ENCODE results near the gene SPACA1. TPM values are rescaled to one million over a fixed set of nuclear protein-coding genes. Genes with fewer than 3 reads are reported as not detected.
"Not testable (repeated sequence)": the region's sequence is repeated elsewhere in the genome, so short reads cannot be mapped to it uniquely, and the experiment has no call there.

Gene SPACA1, protein sequence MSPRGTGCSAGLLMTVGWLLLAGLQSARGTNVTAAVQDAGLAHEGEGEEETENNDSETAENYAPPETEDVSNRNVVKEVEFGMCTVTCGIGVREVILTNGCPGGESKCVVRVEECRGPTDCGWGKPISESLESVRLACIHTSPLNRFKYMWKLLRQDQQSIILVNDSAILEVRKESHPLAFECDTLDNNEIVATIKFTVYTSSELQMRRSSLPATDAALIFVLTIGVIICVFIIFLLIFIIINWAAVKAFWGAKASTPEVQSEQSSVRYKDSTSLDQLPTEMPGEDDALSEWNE
- total RNA-seq (not detected), total RNA-seq (0 reads per million in 2 donors)

DNA sequence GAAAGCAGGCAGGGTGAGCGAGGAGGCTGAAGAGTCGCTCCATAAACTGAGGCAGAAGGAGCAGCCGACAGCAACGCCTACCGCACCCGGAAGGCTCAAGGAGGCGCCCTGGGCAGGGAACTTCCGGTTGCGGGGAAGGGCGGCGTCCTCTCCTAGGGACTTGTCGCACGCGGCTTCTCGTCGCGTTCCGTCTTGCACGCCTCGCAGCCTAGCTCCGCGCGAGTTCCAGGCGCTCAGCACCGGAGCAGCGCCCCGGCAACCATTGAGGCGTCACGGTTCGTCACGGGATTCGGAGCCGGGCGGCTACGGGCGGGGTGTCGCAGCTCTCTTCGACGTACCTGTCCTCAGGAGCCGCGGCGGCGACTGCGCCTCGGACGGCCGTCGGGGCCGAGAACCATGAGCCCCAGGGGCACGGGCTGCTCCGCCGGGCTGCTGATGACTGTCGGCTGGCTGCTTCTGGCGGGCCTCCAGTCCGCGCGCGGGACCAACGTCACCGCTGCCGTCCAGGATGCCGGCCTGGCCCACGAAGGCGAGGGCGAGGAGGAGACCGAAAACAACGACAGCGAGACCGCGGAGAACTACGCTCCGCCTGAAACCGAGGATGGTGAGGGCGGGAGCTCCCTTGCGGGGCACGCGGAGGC, at the start of gene SPACA1:
Gene SPACA1, plus strand, starts transcription at position 332 of the 641 bp plus-strand sequence. Its CDS starts 65 bp downstream, at position 397.
- Mint-ChIP-seq H3K27ac (no peak within 1 kb of the TSS), H3K36me3 (ENCODE audit: low read depth) (no peaks in the 10 kb centered on the region), H3K4me3 (no peak within 1 kb of the TSS), H3K27me3 (peaks cover 37% of the 10 kb centered on the region), H3K4me1 (no peaks in the 10 kb centered on the region)
- H3K9me3 ChIP-seq (ENCODE audit: control insufficient read depth, low read length, poor library complexity, severe bottlenecking): no peaks in the 10 kb centered on the region
- ATAC-seq (no peak), DNase-seq (no peak)

GRCh38 chr6:88000713-88001112, 46.9 kb upstream of the SPACA1 start:
- no peaks in the 10 kb centered on the region for H3K4me1 Mint-ChIP-seq
- no peak overlapping the region for H3K4me3 Mint-ChIP-seq
- H3K27me3 Mint-ChIP-seq: peaks cover 27% of the 10 kb centered on the region
- no peak for DNase-seq
- H3K9me3 ChIP-seq (ENCODE audit: control insufficient read depth, low read length, poor library complexity, severe bottlenecking): no peaks in the 10 kb centered on the region
- H3K27ac Mint-ChIP-seq: no peak overlapping the region
- ATAC-seq: no peak
- peaks cover 2% of the 10 kb centered on the region for H3K36me3 Mint-ChIP-seq (ENCODE audit: low read depth)

DNA sequence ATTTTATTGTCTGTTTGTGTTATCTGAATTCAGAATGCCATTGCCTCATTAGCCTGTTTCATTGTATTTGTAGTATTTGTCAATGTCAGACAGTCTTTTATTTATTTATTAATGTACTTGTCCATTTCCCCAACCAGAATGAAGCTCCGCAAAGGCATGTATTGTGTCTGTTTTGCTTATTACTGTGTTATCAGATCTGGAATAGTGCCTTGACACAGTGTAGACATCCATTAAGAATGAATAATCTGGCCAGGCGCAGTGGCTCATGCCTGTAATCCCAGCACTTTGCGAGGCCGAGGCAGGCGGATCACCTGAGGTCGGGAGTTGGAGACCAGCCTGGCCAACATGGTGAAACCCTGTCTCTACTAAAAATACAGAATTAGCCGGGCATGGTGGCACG, 46.4 kb upstream of the SPACA1 start:
- not testable (repeated sequence) for ATAC-seq; H3K27ac Mint-ChIP-seq; H3K4me1 Mint-ChIP-seq; H3K4me3 Mint-ChIP-seq; H3K9me3 ChIP-seq (ENCODE audit: control insufficient read depth, low read length, poor library complexity, severe bottlenecking); H3K36me3 Mint-ChIP-seq (ENCODE audit: low read depth); DNase-seq
- peaks cover 27% of the 10 kb centered on the region for H3K27me3 Mint-ChIP-seq

DNA sequence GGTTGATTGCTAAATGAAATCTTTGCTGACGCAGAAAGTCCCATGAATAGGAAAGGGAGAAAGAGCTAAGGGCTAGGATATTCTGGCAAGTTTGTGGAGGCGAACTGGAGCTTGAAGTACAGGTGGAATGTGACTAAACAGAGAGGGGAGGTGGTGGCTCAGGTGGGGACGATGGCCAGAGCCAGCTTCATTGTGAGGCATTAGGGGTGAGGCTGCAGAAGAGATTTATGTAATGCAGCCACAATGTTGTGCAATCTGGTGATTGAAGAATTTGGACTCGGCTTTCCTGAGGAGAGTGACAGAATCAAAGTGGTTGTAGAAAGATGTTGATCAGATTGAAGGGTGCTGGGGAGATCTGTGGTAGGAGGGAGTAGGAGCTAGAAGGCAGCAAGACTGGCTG, 42.9 kb upstream of the SPACA1 start:
- no peaks in the 10 kb centered on the region for H3K4me1 Mint-ChIP-seq
- H3K27ac Mint-ChIP-seq: no peak overlapping the region
- H3K9me3 ChIP-seq (ENCODE audit: control insufficient read depth, low read length, poor library complexity, severe bottlenecking): no peaks in the 10 kb centered on the region
- ATAC-seq (no peak), DNase-seq (no peak)
- H3K27me3 Mint-ChIP-seq: peaks cover 31% of the 10 kb centered on the region
- H3K4me3 Mint-ChIP-seq: no peak overlapping the region
- H3K36me3 Mint-ChIP-seq (ENCODE audit: low read depth): peaks cover 2% of the 10 kb centered on the region

DNA sequence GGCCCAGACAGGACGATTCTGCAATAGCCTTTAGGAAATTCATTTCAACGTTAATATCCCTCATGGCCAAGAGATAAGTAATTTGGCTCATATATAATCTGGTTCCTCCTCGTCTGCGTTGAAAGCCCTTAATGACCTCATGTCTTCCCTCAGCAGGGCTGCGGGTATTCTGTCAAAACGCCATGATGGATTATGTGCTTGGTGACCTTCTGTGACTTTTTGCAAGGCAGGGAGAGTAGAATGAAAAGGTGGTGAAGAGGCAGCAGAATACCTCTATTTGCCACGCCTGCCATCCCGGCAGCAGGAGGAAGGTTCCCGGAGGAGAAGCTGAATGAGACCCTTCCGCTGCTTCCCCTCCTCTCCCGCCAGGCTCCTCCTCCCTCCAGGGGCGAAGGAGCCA, 41.1 kb upstream of the SPACA1 start:
- ATAC-seq: no peak
- Mint-ChIP-seq H3K4me1 (no peaks in the 10 kb centered on the region), H3K27ac (no peak overlapping the region), H3K36me3 (ENCODE audit: low read depth) (peaks cover 2% of the 10 kb centered on the region), H3K4me3 (no peak overlapping the region), H3K27me3 (peaks cover 31% of the 10 kb centered on the region)
- H3K9me3 ChIP-seq (ENCODE audit: control insufficient read depth, low read length, poor library complexity, severe bottlenecking): no peaks in the 10 kb centered on the region
- DNase-seq: no peak

- H3K9me3 ChIP-seq (ENCODE audit: control insufficient read depth, low read length, poor library complexity, severe bottlenecking): no peaks in the 10 kb centered on the region
- Mint-ChIP-seq H3K36me3 (ENCODE audit: low read depth) (no peaks in the 10 kb centered on the region), H3K27me3 (peaks cover 23% of the 10 kb centered on the region), H3K4me3 (no peak overlapping the region), H3K27ac (no peak overlapping the region), H3K4me1 (peaks cover 11% of the 10 kb centered on the region)
- ATAC-seq (no peak), DNase-seq (no peak)
These were observed 39.2 kb upstream of the SPACA1 start for GRCh38 chr6:88008411-88008810.

- no peaks in the 10 kb centered on the region for H3K36me3 Mint-ChIP-seq (ENCODE audit: low read depth)
These were observed 38.8 kb upstream of the SPACA1 start for GRCh38 chr6:88008831-88009231.

GRCh38 chr6:88013015-88013414, 34.6 kb upstream of the SPACA1 start:
- no peaks in the 10 kb centered on the region for H3K9me3 ChIP-seq (ENCODE audit: control insufficient read depth, low read length, poor library complexity, severe bottlenecking)
- DNase-seq (no peak), ATAC-seq (peak; percentile 82)
- peaks cover 12% of the 10 kb centered on the region for H3K4me1 Mint-ChIP-seq
- peak overlapping the region; percentile 31 for H3K4me3 Mint-ChIP-seq
- H3K36me3 Mint-ChIP-seq (ENCODE audit: low read depth): no peaks in the 10 kb centered on the region
- H3K27me3 Mint-ChIP-seq: peaks cover 10% of the 10 kb centered on the region
- H3K27ac Mint-ChIP-seq: peak overlapping the region; percentile 82

More at GRCh38 chr6:88008831-88009231, 38.8 kb upstream of the SPACA1 start:
- Mint-ChIP-seq H3K4me1 (peaks cover 12% of the 10 kb centered on the region), H3K4me3 (no peak overlapping the region), H3K27ac (no peak overlapping the region), H3K27me3 (peaks cover 21% of the 10 kb centered on the region)
- no peaks in the 10 kb centered on the region for H3K9me3 ChIP-seq (ENCODE audit: control insufficient read depth, low read length, poor library complexity, severe bottlenecking)
- DNase-seq (no peak), ATAC-seq (no peak)

DNA sequence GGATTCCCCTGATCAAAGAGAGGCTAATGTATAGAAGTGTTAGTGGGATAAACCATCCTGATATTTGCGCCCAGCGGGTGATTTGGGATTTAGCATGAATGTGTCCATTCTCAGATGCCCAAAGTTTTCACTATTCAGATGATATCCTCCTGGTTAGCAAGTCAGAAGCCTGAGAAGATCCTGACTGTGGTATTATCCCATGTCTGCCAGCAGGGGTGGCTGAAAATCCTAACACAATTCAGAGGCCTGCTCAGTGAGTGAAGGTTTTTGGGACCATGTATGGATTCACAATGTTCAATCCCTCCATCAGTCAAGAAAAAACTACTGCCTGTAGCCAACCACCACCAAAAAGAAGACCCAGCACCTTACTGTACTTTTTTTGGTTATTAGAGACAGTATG, 34.1 kb upstream of the SPACA1 start:
- peaks cover 4% of the 10 kb centered on the region for H3K27me3 Mint-ChIP-seq
- ATAC-seq (no peak), DNase-seq (no peak)
- no peak overlapping the region for H3K4me3 Mint-ChIP-seq
- H3K4me1 Mint-ChIP-seq: peaks cover 12% of the 10 kb centered on the region
- no peaks in the 10 kb centered on the region for H3K9me3 ChIP-seq (ENCODE audit: control insufficient read depth, low read length, poor library complexity, severe bottlenecking)
- no peaks in the 10 kb centered on the region for H3K36me3 Mint-ChIP-seq (ENCODE audit: low read depth)
- H3K27ac Mint-ChIP-seq: peak overlapping the region; percentile 82

DNA sequence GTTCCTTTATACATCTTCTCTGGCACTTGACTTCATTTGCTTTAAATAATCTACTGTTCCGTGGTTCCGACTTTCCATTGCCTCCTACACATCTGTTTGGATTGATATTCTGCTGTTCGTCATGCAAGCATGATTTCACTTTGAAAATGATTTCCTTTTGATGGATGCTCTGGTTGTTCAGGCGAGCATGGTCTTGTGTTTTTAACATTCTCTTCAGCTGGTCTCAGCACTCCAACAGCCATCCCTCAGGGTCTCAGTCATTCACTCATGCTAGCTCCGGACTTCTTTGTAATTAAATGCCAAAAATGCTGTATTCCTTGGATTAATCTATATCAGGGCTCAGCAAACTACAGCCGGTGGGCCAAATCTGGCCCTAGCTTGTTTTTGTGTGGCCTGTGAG, 27.2 kb upstream of the SPACA1 start:
- H3K27me3 Mint-ChIP-seq: peaks cover 5% of the 10 kb centered on the region
- H3K4me1 Mint-ChIP-seq: no peaks in the 10 kb centered on the region
- ATAC-seq: no peak
- H3K9me3 ChIP-seq (ENCODE audit: control insufficient read depth, low read length, poor library complexity, severe bottlenecking): no peaks in the 10 kb centered on the region
- DNase-seq: no peak
- no peaks in the 10 kb centered on the region for H3K36me3 Mint-ChIP-seq (ENCODE audit: low read depth)
- H3K4me3 Mint-ChIP-seq: no peak overlapping the region
- H3K27ac Mint-ChIP-seq: no peak overlapping the region

GRCh38 chr6:88024696-88025095, 22.9 kb upstream of the SPACA1 start:
- ATAC-seq (no peak), DNase-seq (no peak)
- H3K4me1 Mint-ChIP-seq: no peaks in the 10 kb centered on the region
- no peak overlapping the region for H3K27ac Mint-ChIP-seq
- peaks cover 5% of the 10 kb centered on the region for H3K9me3 ChIP-seq (ENCODE audit: control insufficient read depth, low read length, poor library complexity, severe bottlenecking)
- H3K4me3 Mint-ChIP-seq: no peak overlapping the region
- H3K27me3 Mint-ChIP-seq: peaks cover 5% of the 10 kb centered on the region
- H3K36me3 Mint-ChIP-seq (ENCODE audit: low read depth): no peaks in the 10 kb centered on the region

DNA sequence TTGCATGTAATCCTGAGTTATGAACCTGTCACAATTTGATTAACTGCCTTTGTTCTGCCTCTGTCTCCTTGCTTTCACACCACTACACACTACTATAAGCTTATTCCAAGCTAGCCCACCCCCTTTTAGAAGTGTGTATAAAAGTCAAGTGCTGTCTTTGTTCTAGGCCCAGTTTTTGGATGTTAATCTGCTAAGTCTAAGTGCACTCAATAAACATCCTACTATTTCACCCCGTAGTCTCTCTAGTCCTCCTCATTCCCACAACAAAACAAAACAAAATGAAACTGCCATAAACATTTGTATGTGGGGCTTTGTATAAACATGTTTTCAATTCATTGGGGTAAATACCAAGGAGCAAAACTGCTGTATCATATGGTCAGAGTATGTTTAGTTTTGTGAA, 16.1 kb upstream of the SPACA1 start:
- H3K27me3 Mint-ChIP-seq: no peaks in the 10 kb centered on the region
- peaks cover 5% of the 10 kb centered on the region for H3K9me3 ChIP-seq (ENCODE audit: control insufficient read depth, low read length, poor library complexity, severe bottlenecking)

DNA sequence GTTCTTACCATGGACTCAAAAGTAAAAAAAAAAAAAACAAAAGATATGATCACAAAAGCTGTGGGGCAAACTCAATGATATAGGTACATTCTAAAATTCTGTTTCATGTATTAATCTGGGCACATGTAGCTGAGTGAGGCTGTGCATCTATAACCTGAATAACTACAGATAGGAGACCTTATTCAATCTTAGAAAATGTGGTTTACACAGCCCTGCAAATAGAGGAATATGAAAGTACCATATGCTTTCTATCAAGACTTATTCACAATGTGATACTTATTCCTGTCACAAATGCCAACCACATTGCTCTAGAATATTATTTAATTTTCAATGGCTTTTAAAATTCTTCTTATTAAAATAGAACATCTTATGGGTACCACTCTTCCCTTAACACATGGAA, 3.1 kb upstream of the SPACA1 start:
- Mint-ChIP-seq H3K4me1 (no peaks in the 10 kb centered on the region), H3K27me3 (peaks cover 33% of the 10 kb centered on the region), H3K36me3 (ENCODE audit: low read depth) (no peaks in the 10 kb centered on the region), H3K27ac (no peak overlapping the region), H3K4me3 (no peak overlapping the region)
- no peaks in the 10 kb centered on the region for H3K9me3 ChIP-seq (ENCODE audit: control insufficient read depth, low read length, poor library complexity, severe bottlenecking)
- DNase-seq (no peak), ATAC-seq (no peak)

More for the DNA sequence above, 16.1 kb upstream of the SPACA1 start:
- Mint-ChIP-seq H3K27ac (no peak overlapping the region), H3K36me3 (ENCODE audit: low read depth) (no peaks in the 10 kb centered on the region), H3K4me3 (no peak overlapping the region), H3K4me1 (no peaks in the 10 kb centered on the region)
- ATAC-seq: no peak
- no peak for DNase-seq

All from T-helper 17 cell (primary cell).